ENCODE data around the gene FKBP2.

GRCh38 chr11:64247729-64248531, 7.0 kb downstream of the FKBP2 start:
- TF ChIP-seq, protein P1, sequence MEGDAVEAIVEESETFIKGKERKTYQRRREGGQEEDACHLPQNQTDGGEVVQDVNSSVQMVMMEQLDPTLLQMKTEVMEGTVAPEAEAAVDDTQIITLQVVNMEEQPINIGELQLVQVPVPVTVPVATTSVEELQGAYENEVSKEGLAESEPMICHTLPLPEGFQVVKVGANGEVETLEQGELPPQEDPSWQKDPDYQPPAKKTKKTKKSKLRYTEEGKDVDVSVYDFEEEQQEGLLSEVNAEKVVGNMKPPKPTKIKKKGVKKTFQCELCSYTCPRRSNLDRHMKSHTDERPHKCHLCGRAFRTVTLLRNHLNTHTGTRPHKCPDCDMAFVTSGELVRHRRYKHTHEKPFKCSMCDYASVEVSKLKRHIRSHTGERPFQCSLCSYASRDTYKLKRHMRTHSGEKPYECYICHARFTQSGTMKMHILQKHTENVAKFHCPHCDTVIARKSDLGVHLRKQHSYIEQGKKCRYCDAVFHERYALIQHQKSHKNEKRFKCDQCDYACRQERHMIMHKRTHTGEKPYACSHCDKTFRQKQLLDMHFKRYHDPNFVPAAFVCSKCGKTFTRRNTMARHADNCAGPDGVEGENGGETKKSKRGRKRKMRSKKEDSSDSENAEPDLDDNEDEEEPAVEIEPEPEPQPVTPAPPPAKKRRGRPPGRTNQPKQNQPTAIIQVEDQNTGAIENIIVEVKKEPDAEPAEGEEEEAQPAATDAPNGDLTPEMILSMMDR (IDR thresholded peaks at IDR 0.05): no peak
- TF ChIP-seq EZH2 (IDR thresholded peaks at IDR 0.05): no peak
